ENCODE data around the gene STMN1.
"Not testable (repeated sequence)": the region's sequence is repeated elsewhere in the genome, so short reads cannot be mapped to it uniquely, and the experiment has no call there.

The STMN1 gene

DNA sequence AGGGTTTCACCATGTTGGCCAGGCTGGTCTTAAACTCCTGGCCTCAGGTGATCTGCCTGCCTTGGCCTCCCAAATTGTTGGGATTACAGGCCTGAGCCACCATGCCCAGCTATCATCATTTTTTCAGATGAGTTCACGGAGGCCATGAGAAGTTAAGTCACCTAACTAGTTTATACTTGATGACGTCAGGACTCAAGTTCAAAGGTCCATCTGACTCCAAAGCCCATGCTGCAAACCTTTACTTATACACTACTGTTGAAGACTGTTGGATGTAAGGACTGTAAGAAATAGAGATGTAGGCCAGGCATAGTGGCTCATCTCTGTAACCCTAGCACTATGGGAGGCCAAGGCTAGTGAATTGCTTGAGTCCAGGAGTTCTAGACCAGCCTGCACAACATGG, 40.8 kb upstream of the STMN1 start:
- Histone ChIP-seq H3K9me3 (no peaks in the 10 kb centered on the region), H3K4me3 (ENCODE audit: low read depth, low read length) (no peak overlapping the region), H3K36me3 (no peaks in the 10 kb centered on the region), H3K4me1 (no peaks in the 10 kb centered on the region), H3K27me3 (no peaks in the 10 kb centered on the region)
- TF ChIP-seq, protein P1, sequence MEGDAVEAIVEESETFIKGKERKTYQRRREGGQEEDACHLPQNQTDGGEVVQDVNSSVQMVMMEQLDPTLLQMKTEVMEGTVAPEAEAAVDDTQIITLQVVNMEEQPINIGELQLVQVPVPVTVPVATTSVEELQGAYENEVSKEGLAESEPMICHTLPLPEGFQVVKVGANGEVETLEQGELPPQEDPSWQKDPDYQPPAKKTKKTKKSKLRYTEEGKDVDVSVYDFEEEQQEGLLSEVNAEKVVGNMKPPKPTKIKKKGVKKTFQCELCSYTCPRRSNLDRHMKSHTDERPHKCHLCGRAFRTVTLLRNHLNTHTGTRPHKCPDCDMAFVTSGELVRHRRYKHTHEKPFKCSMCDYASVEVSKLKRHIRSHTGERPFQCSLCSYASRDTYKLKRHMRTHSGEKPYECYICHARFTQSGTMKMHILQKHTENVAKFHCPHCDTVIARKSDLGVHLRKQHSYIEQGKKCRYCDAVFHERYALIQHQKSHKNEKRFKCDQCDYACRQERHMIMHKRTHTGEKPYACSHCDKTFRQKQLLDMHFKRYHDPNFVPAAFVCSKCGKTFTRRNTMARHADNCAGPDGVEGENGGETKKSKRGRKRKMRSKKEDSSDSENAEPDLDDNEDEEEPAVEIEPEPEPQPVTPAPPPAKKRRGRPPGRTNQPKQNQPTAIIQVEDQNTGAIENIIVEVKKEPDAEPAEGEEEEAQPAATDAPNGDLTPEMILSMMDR (IDR thresholded peaks at IDR 0.05; ENCODE audit: low read depth, low read length): no peak
- no peak for DNase-seq

DNA sequence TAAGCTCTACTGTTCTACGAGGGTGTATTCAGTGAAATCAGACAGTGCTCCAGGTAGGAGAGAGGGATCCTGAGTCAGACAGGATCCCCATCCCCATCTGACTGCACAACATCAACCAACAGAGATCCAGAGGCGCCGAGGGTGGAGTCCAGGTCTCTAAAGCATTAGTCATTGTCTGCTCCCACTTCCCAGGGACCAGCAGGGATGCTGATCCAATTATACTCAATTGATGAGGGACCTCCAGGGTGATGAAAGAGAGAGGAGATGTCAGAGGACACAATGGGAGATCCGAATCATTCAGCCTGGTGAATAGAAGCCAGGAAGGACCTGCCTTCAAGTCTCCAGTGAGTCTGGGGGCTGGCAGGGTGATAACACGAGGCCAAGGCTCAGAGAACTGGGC, 39.5 kb upstream of the STMN1 start:
- H3K36me3 ChIP-seq: no peaks in the 10 kb centered on the region
- peak; percentile 61 for DNase-seq
- TF ChIP-seq, protein P1 (IDR thresholded peaks at IDR 0.05; ENCODE audit: low read depth, low read length): no peak
- no peak overlapping the region for H3K4me3 ChIP-seq (ENCODE audit: low read depth, low read length)
- no peaks in the 10 kb centered on the region for H3K27me3 ChIP-seq
- H3K9me3 ChIP-seq: no peaks in the 10 kb centered on the region
- no peaks in the 10 kb centered on the region for H3K4me1 ChIP-seq

DNA sequence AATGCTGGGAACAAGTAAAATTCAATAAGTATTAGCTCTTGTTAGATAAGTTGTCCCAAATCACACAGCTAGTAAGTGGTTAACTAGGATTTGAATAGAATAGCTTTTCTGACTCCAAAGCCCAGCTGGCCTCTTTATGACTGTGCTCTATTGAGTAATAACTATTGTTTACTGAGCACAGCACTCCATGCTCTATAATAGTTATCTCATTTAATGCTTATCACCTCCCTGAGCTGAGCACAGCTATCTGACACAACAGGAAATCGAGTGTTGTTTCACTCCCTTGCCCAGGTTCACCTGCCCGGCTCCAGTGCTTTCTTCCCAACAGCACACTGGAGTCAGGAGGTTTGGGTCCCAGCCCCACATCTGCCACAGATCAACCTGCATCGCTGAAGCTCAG, 38.8 kb upstream of the STMN1 start:
- H3K4me3 ChIP-seq (ENCODE audit: low read depth, low read length): no peak overlapping the region
- H3K4me1 ChIP-seq: no peaks in the 10 kb centered on the region
- H3K27me3 ChIP-seq: no peaks in the 10 kb centered on the region
- no peaks in the 10 kb centered on the region for H3K36me3 ChIP-seq
- TF ChIP-seq, protein P1 (IDR thresholded peaks at IDR 0.05; ENCODE audit: low read depth, low read length): no peak
- DNase-seq: no peak
- no peaks in the 10 kb centered on the region for H3K9me3 ChIP-seq

DNA sequence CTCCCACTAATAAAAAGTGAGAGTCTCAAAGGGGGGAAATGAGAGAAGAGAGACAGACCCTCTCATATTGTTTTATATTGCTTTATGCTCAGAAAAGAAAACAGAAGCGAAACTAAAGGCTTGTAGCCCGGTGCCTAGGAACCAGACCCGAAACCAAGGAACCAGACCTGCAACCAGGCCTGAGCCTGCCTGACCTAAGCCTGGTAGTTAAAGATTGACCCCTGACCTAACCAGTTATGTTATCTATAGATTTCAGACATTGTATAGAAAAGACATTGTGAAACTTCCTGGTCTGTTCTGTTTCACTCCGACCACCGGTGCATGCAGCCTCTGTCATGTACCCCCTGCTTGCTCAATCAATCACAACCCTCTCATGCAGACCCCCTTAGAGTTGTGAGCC, 37.3 kb upstream of the STMN1 start:
- H3K4me1 ChIP-seq: not testable (repeated sequence)

DNA sequence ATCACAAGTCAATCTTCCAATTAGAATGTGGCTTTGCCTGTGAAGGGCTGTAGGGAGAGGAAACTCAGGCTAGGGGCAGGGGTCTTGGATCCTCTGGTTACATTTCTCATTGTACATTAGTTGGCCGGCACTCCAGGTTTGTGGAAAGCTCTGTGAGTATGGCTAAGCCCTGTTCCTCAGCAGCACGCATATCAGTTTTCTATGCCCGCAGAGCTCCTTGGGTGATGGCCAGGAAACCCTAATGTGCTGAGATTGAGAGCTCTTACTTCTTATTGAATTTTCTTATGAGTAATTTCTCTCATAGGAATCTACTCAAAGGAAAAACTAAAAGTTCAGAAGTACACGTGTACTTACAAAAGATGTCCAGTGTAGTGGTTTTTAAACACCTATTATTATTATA, 30.7 kb upstream of the STMN1 start:
- H3K4me3 ChIP-seq (ENCODE audit: low read depth, low read length): no peak overlapping the region
- no peak for DNase-seq
- no peaks in the 10 kb centered on the region for H3K36me3 ChIP-seq
- TF ChIP-seq, protein P1 (IDR thresholded peaks at IDR 0.05; ENCODE audit: low read depth, low read length): no peak
- no peaks in the 10 kb centered on the region for H3K27me3 ChIP-seq
- peaks cover 9% of the 10 kb centered on the region; the same call in 1 of the 2 replicates for H3K4me1 ChIP-seq
- H3K9me3 ChIP-seq: no peaks in the 10 kb centered on the region

More for the DNA sequence above, 37.3 kb upstream of the STMN1 start:
- not testable (repeated sequence) for H3K27me3 ChIP-seq; DNase-seq; H3K4me3 ChIP-seq (ENCODE audit: low read depth, low read length); H3K36me3 ChIP-seq; H3K9me3 ChIP-seq

DNA sequence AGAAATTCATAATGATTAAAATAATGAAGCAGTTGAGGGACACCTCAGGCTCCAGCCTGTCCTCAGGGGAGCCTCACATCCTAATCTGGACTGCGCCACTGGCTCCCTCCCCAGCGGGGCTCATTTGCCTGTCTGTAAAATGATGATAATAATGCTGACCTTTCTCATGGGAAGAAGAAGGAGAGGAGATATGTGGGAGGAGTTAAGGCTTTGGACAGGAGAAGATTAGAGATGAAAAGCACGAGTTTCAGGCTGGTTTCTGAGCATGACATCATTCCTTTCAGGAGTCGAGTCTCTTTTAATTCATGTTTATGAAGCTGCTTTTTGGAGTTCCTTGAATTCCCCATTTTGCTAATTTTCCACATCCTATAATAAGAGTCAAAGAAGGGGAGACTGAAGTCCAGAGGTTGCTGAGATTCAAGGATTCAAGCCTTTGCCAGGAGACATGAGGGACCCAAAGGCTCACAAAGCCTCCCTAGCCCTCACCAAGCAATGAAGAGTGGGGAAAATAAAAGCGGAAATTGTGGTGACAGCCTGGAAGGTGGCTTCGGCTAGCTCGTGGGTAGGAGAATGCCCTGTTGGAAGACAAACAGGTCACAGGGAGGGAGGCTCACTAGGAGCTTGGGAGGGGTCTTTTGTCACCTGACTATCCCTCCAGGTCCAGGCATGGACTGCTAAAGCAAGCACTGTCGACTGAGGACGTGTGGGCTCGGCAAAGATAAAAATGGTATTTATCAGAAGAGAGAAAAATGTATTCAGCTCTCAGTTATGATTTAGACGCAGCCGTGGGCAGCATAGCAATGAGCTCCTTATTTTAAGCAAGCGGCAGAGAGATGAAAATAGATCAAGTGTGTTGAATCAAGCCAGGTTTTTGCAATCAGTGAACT, 27.5 kb upstream of the STMN1 start:
- Histone ChIP-seq H3K4me3 (ENCODE audit: low read depth, low read length) (no peak overlapping the region), H3K27me3 (no peaks in the 10 kb centered on the region), H3K4me1 (peaks cover 9% of the 10 kb centered on the region), H3K36me3 (no peaks in the 10 kb centered on the region), H3K9me3 (no peaks in the 10 kb centered on the region)
- TF ChIP-seq, protein P1 (IDR thresholded peaks at IDR 0.05; ENCODE audit: low read depth, low read length): no peak
- DNase-seq: no peak

DNA sequence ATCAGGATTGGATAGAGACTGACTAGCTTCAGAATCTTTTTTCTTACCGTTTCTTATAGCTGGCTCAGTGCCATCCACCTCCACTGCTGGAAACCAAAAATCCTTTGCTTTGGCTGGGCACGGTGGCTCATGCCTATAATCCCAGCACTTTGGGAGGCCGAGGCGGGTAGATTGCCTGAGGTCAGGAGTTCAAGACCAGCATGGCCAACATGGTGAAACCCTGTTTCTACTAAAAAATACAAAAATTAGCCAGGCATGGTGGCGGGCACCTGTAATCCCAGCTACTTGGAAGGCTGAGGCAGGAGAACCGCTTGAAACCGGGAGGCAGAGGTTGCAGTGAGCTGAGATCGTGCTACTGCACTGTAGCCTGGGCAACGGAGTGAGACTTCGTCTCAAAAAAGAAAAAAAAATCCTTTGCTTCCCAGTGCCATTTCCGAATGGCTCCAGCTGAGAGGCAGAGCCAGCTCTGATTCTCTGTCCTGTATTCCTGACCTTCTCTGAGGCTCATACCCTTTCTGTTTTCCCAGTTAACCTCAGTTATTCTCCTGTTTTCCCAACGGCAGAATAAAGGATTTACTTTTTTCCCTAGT, 26.7 kb upstream of the STMN1 start:
- not testable (repeated sequence) for H3K27me3 ChIP-seq; H3K4me3 ChIP-seq (ENCODE audit: low read depth, low read length)

More for the DNA sequence above, 26.7 kb upstream of the STMN1 start:
- not testable (repeated sequence) for H3K9me3 ChIP-seq, DNase-seq, H3K36me3 ChIP-seq
- H3K4me1 ChIP-seq: peaks cover 15% of the 10 kb centered on the region

Measured in BE2C (cell line).